Loucy (cell line): Measurements from ENCODE around the gene DCTN5.

Experiments used
- H2AFZ ChIP-seq: fragments of 200-600 bp; sonication (generic); 2 replicates; pipeline ENCODE4 v1.6.0; 2016; ENCODE audit warnings: antibody characterized with exemption, mild to moderate bottlenecking, low read length, moderate library complexity
- H3F3A ChIP-seq: fragments of 200-600 bp; 2 replicates; pipeline ENCODE4 v1.6.0; 2016; ENCODE audit warnings: antibody characterized with exemption, low read depth, mild to moderate bottlenecking
- H3K27me3 ChIP-seq: fragments of 200-600 bp; sonication (generic); 2 replicates; pipeline ENCODE4 v1.6.1; 2014; ENCODE audit warnings: low read length, mild to moderate bottlenecking; ENCODE audit not compliant: insufficient read depth, poor library complexity, severe bottlenecking
- H3K36me3 ChIP-seq: fragments of 200-600 bp; sonication (generic); 2 replicates; pipeline ENCODE4 v1.6.1; 2016; ENCODE audit warnings: low read length; ENCODE audit not compliant: insufficient read depth
- H3K4me1 ChIP-seq: fragments of 200-600 bp; sonication (generic); 2 replicates; pipeline ENCODE4 v1.5.1; 2014; ENCODE audit warnings: low read length, mild to moderate bottlenecking; ENCODE audit not compliant: insufficient read depth, poor library complexity, severe bottlenecking
- H3K4me2 ChIP-seq: fragments of 200-600 bp; sonication (generic); 2 replicates; pipeline ENCODE4 v1.6.0; 2014; ENCODE audit warnings: antibody characterized with exemption, low read length, low read depth, mild to moderate bottlenecking; ENCODE audit not compliant: poor library complexity, severe bottlenecking
- H3K4me3 ChIP-seq: fragments of 200-600 bp; sonication (generic); 2 replicates; pipeline ENCODE4 v1.5.1; 2014; ENCODE audit warnings: low read length, mild to moderate bottlenecking, mixed read lengths; ENCODE audit not compliant: poor library complexity, severe bottlenecking
- H3K79me2 ChIP-seq: fragments of 200-600 bp; sonication (generic); 2 replicates; pipeline ENCODE4 v1.6.1; 2014; ENCODE audit warnings: low read length; ENCODE audit not compliant: insufficient read depth
- H3K9ac ChIP-seq: fragments of 200-600 bp; sonication (generic); 2 replicates; pipeline ENCODE4 v1.6.0; 2014; ENCODE audit warnings: mild to moderate bottlenecking, low read depth, low read length, moderate library complexity; ENCODE audit not compliant: poor library complexity, severe bottlenecking
- H3K9me2 ChIP-seq: fragments of 200-600 bp; sonication (generic); replicated peaks from 2 replicates; pipeline ENCODE4 v1.6.1; 2016; ENCODE audit warnings: low read depth, low read length, mixed read lengths
- H3K9me3 ChIP-seq: fragments of 200-600 bp; sonication (generic); 2 replicates; pipeline ENCODE4 v1.6.1; 2014; ENCODE audit warnings: mild to moderate bottlenecking, antibody characterized with exemption, low read length, low read depth; ENCODE audit not compliant: insufficient read depth
- H4K20me1 ChIP-seq: fragments of 200-600 bp; sonication (generic); 2 replicates; pipeline ENCODE4 v1.6.0; 2014; ENCODE audit warnings: antibody characterized with exemption, low read length, mild to moderate bottlenecking; ENCODE audit not compliant: insufficient read depth, poor library complexity, severe bottlenecking
- EZH2phosphoT487 ChIP-seq: fragments of 200-600 bp; IDR thresholded peaks from 2 replicates; pipeline ENCODE4 v1.6.1; 2018; ENCODE audit warnings: antibody characterized with exemption, mild to moderate bottlenecking, moderate library complexity, borderline replicate concordance
- TF ChIP-seq, protein P1 (sequence below): fragments of 200-600 bp; sonication (generic); conservative IDR thresholded peaks from 2 replicates; pipeline ENCODE4 v1.5.1; 2014; ENCODE audit warnings: mild to moderate bottlenecking, antibody characterized with exemption, low read length

Gene DCTN5

DNA sequence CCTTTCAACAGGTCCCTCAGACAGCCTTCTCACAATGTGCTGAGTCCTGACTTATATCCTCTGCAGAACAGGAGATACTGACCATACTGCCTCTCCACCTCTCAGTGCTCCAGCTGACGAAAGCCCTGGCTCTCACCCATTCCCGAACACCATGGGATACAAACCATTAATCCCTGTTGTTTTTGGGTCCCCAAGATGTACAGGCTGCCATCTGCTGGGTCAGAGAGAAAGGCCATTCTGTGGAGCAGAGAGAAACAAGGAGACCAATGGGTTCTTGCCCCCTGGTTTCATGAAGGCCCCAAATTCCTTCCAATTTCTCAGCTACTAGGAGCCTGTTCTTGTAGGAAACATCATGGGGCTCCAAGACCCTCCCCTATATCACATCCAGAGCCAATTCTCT is 68.7 kb downstream of the DCTN5 start:
- H3K9ac ChIP-seq = no peak overlapping the region
- no peaks in the 10 kb centered on the region for H3F3A ChIP-seq
- no peaks in the 10 kb centered on the region for H3K27me3 ChIP-seq
- no peaks in the 10 kb centered on the region for H3K36me3 ChIP-seq
- no peaks in the 10 kb centered on the region for H3K79me2 ChIP-seq
- no peaks in the 10 kb centered on the region for H3K4me1 ChIP-seq
- H3K9me3 ChIP-seq = no peaks in the 10 kb centered on the region
- no peaks in the 10 kb centered on the region for H4K20me1 ChIP-seq
- no peak overlapping the region for H2AFZ ChIP-seq
- no peak overlapping the region for H3K4me3 ChIP-seq
- no peak overlapping the region for H3K4me2 ChIP-seq
- TF ChIP-seq, protein P1, sequence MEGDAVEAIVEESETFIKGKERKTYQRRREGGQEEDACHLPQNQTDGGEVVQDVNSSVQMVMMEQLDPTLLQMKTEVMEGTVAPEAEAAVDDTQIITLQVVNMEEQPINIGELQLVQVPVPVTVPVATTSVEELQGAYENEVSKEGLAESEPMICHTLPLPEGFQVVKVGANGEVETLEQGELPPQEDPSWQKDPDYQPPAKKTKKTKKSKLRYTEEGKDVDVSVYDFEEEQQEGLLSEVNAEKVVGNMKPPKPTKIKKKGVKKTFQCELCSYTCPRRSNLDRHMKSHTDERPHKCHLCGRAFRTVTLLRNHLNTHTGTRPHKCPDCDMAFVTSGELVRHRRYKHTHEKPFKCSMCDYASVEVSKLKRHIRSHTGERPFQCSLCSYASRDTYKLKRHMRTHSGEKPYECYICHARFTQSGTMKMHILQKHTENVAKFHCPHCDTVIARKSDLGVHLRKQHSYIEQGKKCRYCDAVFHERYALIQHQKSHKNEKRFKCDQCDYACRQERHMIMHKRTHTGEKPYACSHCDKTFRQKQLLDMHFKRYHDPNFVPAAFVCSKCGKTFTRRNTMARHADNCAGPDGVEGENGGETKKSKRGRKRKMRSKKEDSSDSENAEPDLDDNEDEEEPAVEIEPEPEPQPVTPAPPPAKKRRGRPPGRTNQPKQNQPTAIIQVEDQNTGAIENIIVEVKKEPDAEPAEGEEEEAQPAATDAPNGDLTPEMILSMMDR = no peak
- no peak for TF ChIP-seq EZH2phosphoT487
- H3K9me2 ChIP-seq = no peaks in the 10 kb centered on the region

DNA sequence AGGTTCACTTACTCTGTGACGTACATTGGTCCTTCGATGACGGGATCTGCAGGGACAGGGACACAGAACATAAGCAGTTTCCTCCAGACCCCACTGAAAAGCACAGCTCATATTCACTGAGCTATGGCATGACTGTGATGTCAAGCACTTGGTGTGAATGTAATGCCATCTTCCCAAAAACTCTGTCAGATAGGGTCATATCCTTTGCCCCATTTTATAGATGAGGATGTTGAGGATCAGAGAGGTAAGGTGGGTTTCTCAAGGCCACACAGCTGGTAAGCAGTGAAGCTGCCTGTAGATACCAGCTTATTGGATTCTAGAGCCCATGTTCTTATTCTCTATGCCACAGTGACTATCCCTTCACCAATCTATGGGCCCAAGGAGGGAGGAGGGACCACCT is 69.2 kb downstream of the DCTN5 start:
- Histone ChIP-seq H3K4me1 (no peaks in the 10 kb centered on the region), H3K4me2 (no peak overlapping the region), H3K27me3 (no peaks in the 10 kb centered on the region), H3K9me3 (no peaks in the 10 kb centered on the region), H3K9ac (no peak overlapping the region), H3K36me3 (no peaks in the 10 kb centered on the region), H4K20me1 (no peaks in the 10 kb centered on the region), H3K79me2 (no peaks in the 10 kb centered on the region), H2AFZ (no peak overlapping the region), H3K4me3 (no peak overlapping the region), H3K9me2 (no peaks in the 10 kb centered on the region), H3F3A (no peaks in the 10 kb centered on the region)
- TF ChIP-seq EZH2phosphoT487 = no peak
- TF ChIP-seq, protein P1 = no peak

DNA sequence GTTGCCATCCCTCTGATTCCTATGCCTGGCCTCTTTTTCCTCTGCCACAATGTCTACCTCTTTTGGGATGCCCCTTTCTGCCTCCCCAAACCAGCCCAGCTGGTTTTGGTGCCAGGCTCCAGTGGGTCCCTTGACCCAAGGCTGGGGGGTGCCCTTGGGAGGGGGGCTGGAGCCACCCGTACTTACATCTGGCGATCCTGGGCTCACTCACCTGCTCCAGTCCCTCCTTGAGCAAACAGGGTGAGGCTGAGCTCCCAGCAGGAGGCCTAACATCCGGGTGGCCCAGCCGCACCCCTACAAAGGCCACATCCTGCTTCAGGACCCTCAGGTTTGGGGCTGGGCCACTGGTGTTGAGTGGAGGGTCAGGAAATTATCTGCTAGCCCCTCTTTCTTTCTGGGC is 70.5 kb downstream of the DCTN5 start:
- H3K4me3 ChIP-seq = no peak overlapping the region
- no peak overlapping the region for H3K4me2 ChIP-seq
- H3K79me2 ChIP-seq = no peaks in the 10 kb centered on the region
- H2AFZ ChIP-seq = no peak overlapping the region
- no peaks in the 10 kb centered on the region for H3F3A ChIP-seq
- H4K20me1 ChIP-seq = no peaks in the 10 kb centered on the region
- no peak overlapping the region for H3K9ac ChIP-seq
- no peaks in the 10 kb centered on the region for H3K27me3 ChIP-seq
- H3K36me3 ChIP-seq = no peaks in the 10 kb centered on the region
- H3K9me3 ChIP-seq = no peaks in the 10 kb centered on the region
- no peak for TF ChIP-seq EZH2phosphoT487
- TF ChIP-seq, protein P1 = no peak
- no peaks in the 10 kb centered on the region for H3K4me1 ChIP-seq
- H3K9me2 ChIP-seq = no peaks in the 10 kb centered on the region
